GM21390 (cell line): ENCODE results near the gene OPTN.
A peak's percentile ranks its signal among the peaks of the same experiment; 100 is the strongest.
"Not testable (repeated sequence)": the region's sequence is repeated elsewhere in the genome, so short reads cannot be mapped to it uniquely, and the experiment has no call there.

Source experiments
- ATAC-seq: cut with Tn5 transposase; IDR thresholded peaks from one replicate; pipeline ENCODE4 v1.9.1; 2021; ENCODE audit not compliant: unreplicated experiment

Gene OPTN

GRCh38 chr10:13099666-13100348, at the start of gene OPTN:
Gene OPTN, plus strand, starts transcription at chr10:13100163. Its CDS starts 8,960 bp downstream, at chr10:13109123.
- peak; percentile 66 for ATAC-seq

GRCh38 chr10:13051126-13051694, 48.8 kb upstream of the OPTN start:
- no peak for ATAC-seq

- ATAC-seq, result not testable (repeated sequence)
Observed at GRCh38 chr10:13053208-13053607, 46.8 kb upstream of the OPTN start.

GRCh38 chr10:13053794-13054462, 46.0 kb upstream of the OPTN start:
- ATAC-seq, result no peak

GRCh38 chr10:13054844-13055243, 45.1 kb upstream of the OPTN start:
- ATAC-seq, result no peak

GRCh38 chr10:13056456-13057077, 43.4 kb upstream of the OPTN start:
- no peak for ATAC-seq

GRCh38 chr10:13062803-13063202, 37.2 kb upstream of the OPTN start:
- ATAC-seq, result no peak

GRCh38 chr10:13066527-13066926, 33.4 kb upstream of the OPTN start:
- ATAC-seq, result no peak

GRCh38 chr10:13067431-13067830, 32.5 kb upstream of the OPTN start:
- no peak for ATAC-seq

- no peak for ATAC-seq
Observed at GRCh38 chr10:13068071-13068470, 31.9 kb upstream of the OPTN start.

- no peak for ATAC-seq
Observed at GRCh38 chr10:13068484-13068883, 31.5 kb upstream of the OPTN start.

- ATAC-seq, result no peak
Observed at GRCh38 chr10:13072339-13072738, 27.6 kb upstream of the OPTN start.

GRCh38 chr10:13074563-13075451, 25.2 kb upstream of the OPTN start:
- ATAC-seq, result no peak

GRCh38 chr10:13078912-13079775, 20.8 kb upstream of the OPTN start:
- no peak for ATAC-seq

GRCh38 chr10:13079776-13080050, 20.2 kb upstream of the OPTN start:
- ATAC-seq, result no peak

GRCh38 chr10:13080643-13081042, 19.3 kb upstream of the OPTN start:
- ATAC-seq, result no peak

- not testable (repeated sequence) for ATAC-seq
Observed at GRCh38 chr10:13083700-13084099, 16.3 kb upstream of the OPTN start.

GRCh38 chr10:13086056-13086455, 13.9 kb upstream of the OPTN start:
- ATAC-seq, result no peak

GRCh38 chr10:13087601-13087985, 12.4 kb upstream of the OPTN start:
- ATAC-seq, result no peak

GRCh38 chr10:13087986-13088618, 11.9 kb upstream of the OPTN start:
- ATAC-seq, result no peak
